CD4-positive, alpha-beta T cell treated with Interleukin-21 for 1 hour (primary cell): ENCODE measurements around the gene TBCCD1.

Source experiments
- DNase-seq: peaks from one replicate; pipeline ENCODE4 v3.0.0-alpha.2; 2020

TBCCD1 gene

DNA sequence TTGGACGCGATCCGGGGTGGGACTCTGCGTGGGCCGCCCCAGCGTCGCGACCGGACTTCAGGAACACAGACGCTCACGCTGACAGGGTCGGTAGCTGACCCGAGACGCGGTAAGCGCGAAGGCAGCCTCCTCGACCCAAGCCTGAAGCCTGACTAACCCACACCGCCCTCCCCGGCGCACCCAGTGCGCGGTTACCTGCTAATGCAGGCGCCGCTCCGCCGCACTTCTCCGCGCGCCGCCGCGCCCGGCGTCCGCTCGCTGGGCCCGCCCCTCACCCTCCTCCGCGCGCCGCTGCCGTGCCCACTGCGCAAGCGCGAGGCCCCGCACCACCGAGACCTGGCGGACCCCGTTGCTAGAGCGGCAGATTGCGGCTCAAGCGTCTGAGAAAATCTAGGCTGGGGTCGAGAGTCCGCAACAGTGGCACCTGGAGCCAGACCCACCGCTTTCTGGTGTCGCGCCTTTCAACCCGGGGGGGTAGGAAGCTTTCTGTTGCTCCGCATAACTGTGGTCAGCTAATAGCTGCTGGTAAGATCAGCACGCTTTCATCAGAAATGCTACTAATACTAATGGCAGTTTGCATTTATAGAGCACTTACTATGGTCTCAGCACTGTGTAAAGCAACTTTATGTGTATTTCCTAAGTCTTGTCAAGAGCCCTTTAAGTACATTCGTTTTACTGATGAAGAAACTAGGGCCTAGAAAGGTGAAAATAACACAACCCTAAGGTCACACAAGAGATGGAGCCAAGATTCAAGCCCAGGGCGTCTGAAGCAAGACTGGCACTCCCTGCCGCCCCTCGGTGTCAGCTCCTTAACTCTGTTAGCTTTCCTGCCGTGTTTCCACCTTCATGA is at the start of gene TBCCD1:
Gene TBCCD1 (minus strand): TSS at position 268 of the 850 bp plus-strand sequence. CDS start 3,010 bp downstream, outside the sequence.
- peak; percentile 97 for DNase-seq

DNA sequence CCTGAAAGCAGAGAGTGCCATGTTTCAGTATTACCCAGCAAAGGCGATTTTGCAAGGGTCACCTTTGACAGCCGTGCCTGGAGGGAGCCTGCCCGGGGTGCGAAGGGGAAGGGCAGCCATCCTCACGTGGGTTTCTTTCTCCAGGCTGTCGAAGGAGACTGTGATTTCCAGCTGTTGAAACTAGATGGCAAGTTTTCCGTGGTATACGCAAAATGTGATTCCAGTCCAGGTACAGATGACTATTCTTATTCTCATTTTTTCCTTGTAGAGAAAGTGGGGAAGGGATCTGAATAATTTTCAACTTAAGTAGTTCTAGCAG is 49.1 kb upstream of the TBCCD1 start:
- no peak for DNase-seq

GRCh38 chr3:186614597-186615483 is 47.7 kb upstream of the TBCCD1 start:
- DNase-seq = peak; percentile 79

- DNase-seq = no peak
Observed at GRCh38 chr3:186614266-186614596, 47.1 kb upstream of the TBCCD1 start.

GRCh38 chr3:186613637-186614265 is 46.6 kb upstream of the TBCCD1 start:
- no peak for DNase-seq

GRCh38 chr3:186612721-186613636 is 45.8 kb upstream of the TBCCD1 start, which contains the start of gene AHSG:
TSS of gene AHSG (plus strand) at chr3:186613060. CDS start at chr3:186613142, 82 bp downstream.
- DNase-seq = no peak

- DNase-seq = no peak
Observed at GRCh38 chr3:186612065-186612464, 44.9 kb upstream of the TBCCD1 start.

GRCh38 chr3:186609247-186609868 is 42.2 kb upstream of the TBCCD1 start:
- no peak for DNase-seq

- DNase-seq = no peak
Observed at GRCh38 chr3:186608624-186609215, 41.6 kb upstream of the TBCCD1 start.

- no peak for DNase-seq
Observed at GRCh38 chr3:186605561-186606545, 38.7 kb upstream of the TBCCD1 start.

- DNase-seq = no peak
Observed at GRCh38 chr3:186605078-186605477, 37.9 kb upstream of the TBCCD1 start.

- no peak for DNase-seq
Observed at GRCh38 chr3:186603159-186603558, 36.0 kb upstream of the TBCCD1 start.

GRCh38 chr3:186600896-186601295 is 33.8 kb upstream of the TBCCD1 start:
- no peak for DNase-seq

GRCh38 chr3:186599785-186600166 is 32.6 kb upstream of the TBCCD1 start:
- DNase-seq = no peak

- DNase-seq = no peak
Observed at GRCh38 chr3:186599142-186599784, 32.1 kb upstream of the TBCCD1 start.

DNA sequence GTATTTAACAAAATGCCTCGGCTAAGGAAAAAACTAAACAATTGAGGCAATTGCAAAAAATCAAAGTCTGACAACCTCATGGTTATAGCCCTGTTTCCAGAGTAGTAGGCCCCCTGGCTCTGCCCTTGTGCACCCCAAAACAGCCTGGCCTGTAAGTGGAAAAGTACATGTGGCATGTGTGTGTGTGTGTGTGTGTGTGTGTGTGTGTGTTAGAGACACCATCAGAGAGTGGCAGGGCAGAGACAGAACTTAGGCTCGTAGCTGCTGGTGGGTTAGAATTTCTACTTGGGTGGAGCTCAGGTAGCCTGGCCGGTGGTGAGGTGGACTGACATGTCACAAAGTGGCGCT is 31.6 kb upstream of the TBCCD1 start:
- no peak for DNase-seq

- DNase-seq = no peak
Observed at GRCh38 chr3:186598108-186598784, 31.1 kb upstream of the TBCCD1 start.

DNA sequence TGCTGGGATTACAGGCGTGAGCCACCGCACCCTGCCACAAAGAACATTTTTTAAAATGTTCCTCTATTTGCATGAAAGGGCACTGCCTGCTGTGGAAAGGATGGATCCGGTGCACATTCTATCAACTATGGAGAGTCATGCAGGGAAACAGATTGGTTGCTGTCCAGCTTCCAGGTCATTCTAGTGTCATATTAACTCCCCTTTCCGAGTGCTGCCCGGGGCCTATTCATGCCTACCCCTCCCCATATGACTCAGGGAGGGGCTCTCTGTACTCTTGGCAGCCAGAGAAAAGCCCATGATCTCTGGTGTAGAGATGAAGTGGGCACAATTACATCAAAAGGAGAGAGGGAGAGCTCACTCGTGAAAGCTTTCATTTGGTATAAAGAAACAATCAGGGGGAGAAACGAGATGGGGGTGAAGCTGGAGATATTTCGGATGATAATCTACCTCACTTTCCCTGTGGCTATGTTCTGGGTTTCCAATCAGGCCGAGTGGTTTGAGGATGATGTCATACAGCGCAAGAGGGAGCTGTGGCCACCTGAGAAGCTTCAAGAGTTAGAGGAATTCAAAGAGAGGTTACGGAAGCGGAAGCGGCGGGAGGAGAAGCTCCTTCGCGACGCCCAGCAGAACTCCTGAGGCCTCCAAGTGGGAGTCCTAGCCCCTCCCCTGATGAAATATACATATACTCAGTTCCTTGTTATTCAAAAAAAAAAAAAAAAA is 29.6 kb upstream of the TBCCD1 start:
- DNase-seq = no peak
